HG03196 (cell line): ENCODE results near the gene CDIP1.

Source experiments
- ATAC-seq: cut with Tn5 transposase; IDR thresholded peaks from one replicate; pipeline ENCODE4 v1.9.1; 2021; ENCODE audit not compliant: unreplicated experiment

The CDIP1 gene

DNA sequence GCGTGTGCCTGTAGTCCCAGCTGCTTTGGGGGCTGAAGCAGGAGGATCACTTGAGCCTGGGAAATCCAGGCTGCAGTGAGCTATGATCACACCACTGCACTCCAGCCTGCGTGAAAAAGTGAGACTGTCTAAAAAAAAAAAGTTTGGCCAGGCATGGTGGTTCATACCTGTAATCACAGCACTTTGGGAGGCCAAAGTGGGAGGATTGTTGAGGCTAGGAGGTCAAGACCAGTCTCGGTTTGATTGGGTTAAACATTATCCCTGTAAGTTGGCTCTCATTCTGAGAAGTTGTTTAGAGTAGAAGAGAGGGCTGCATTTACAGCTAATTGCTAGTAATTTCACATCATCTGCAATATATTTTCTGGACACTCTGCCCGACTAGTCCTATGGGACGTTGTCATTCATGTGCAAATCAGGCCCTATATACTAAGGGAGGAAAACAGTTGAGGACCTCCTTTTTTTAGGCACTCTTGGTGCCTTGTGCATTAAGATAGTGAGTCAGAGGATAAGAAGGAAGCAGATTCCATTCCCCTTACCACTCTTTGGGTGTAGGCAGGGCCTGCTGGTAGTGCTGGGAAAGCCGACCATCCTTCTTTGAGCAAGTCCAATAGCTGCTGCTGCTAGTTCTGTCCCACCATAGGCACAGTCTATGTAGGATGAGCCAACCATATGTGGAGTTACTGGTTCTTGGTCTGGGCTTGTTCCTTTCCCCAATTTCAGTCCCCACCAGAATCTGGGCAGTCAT, 43.7 kb downstream of the CDIP1 start:
- ATAC-seq = no peak

DNA sequence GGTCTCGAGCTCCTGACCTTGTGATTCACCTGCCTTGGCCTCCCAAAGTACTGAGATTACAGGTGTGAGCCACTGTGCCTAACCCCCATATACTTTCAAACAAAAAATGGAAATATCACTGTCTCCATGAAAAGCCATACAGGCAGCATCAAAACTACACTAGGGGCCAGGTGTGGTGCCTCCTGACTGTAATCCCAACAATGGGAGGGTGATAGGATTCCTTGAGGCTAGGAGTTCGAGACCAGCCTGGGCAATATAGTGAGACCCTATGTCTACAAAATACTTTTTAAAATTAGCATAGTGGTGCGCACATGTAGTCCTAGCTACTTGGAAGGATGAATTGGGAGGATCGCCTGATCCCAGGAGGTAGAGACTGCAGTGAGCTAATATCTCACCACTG, 46.7 kb downstream of the CDIP1 start:
- ATAC-seq = no peak

DNA sequence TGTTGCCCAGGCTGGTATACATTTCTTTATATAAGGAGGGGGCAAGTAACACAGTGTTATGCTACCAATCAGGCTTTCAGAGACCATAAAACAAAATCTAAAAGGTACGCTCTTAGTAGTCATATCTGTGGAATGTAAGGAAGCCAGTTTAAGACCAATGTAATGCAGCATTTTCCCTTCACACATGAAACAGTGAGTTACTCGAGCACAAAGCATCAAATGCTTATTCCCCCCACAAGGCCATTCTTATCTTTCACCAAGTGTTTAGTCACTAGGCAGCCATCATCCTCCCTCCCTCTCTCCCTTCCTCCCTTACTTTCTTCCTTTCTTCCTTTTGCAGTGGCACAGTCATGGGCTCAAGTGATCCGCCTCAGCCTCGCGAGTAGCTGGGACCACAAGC, 49.5 kb downstream of the CDIP1 start:
- ATAC-seq = no peak

DNA sequence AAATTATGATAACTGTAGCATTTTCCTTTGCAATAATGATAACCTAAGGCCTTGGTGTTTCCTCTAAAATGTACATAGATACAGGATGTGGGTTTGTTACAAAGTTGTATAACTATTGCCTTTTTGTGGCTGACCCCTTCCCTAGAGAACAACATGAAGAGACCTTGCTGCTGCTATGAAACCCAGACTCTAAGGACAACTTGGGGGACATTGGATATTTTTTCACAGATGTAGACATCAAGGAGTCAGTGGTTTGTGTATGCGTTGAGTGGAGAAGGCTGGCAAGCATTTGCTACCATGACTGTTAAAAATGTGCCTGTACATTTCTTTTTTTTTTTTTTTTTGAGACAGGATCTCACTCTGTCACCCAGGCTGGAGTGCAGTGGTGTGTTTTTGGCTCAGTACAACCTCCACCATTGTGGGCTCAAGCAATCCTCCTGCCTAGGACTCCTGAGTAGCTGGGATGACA, 50.0 kb downstream of the CDIP1 start:
- ATAC-seq = no peak

DNA sequence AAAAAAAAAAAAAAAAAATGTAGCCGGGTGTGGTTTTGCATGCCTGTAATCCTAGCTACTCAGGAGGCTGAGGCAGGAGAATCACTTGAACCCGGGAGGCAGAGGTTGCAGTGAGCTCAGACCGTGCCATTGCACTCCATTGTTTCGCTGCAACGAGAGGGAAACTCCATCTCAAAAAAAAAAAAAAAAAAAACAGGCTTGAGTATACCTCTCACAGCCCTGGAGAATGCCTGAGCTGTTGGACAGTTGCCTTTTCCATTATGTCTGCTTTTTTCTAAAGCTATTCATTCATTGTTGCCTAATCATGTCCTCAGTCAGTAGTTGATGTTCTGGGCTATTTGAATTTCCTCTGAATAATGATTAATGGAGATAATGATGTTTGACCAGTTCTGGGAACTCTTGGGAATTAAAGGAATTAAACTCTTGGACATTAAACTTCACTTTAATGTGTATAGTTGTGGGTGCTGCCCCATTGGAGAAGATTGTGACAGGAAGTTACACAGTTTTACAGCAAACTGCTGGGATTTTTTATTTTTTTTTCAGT, 50.5 kb downstream of the CDIP1 start:
- no peak for ATAC-seq

DNA sequence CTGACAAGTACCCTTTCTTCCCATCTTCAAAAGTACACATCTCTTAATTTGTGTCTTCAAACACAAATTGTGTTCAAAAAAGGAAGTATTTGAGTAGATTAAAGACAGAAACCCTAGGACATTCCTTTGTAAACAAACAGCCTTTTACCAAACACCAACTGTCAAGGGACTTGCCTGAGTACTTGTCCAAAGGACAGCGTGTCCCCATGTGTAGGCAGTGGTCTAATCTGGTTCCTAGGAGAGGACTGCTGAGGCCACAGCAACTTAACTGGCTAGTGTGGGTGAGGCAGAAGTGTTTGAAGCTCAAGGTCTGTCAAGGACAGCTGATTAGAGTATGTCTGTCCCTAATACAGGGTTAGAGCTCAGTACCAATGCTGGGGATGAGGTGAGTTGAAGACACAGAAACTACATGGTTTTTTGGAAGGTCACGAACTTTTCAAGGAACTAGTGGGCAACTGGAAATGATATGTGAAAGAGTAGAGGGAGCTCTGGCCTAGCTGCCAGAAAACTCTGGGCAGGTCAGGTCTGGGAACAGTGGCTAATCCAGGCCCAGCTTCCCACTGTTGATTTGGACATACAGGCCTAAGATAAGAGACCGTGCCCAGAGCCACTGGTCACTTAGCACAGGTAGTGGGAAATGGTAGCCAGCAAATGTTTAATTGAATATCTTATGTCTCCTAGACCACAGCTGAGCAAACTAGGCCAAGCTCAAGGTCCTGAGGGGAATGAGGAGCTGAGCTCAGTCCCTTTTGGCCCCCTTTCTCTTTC, 52.3 kb downstream of the CDIP1 start:
- ATAC-seq = no peak

DNA sequence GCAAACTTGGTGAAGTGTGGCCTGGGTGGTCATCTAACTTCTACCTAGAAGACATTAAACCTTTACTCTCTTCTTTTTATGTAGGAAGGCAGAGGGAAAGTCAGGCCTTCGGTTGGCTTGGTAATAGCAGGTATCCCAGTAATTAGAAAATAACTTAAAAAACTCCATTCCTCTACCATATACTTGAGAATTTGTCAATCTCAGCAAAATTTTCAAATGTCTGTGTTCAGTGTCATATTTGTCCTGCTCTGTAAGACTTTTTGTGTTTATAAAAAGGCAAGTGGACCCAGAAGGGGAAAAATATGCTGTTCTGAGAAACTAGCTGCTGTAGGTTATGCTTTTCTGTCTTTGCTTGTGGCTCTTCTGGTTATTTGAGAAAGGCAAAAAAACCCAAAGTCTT, 56.6 kb downstream of the CDIP1 start:
- no peak for ATAC-seq

DNA sequence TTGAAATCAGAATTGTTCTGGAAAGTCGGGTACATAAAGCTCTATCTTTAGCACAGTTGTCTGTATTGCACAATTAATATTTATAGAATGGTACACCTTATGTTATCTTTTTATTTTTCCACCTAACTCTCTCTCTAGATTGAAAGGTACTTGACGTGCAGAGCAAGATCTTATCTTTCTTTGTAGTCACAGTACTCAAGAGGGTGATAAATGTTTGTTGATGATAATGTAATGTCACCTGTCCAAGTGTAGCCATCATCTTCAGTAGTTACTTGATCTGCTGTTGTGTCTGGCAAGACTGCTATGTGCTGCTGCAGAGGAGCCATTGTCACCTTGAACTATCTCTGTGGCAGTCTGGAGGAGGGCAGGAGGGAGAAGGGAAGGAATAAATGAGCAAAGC, 57.0 kb downstream of the CDIP1 start:
- ATAC-seq = no peak

DNA sequence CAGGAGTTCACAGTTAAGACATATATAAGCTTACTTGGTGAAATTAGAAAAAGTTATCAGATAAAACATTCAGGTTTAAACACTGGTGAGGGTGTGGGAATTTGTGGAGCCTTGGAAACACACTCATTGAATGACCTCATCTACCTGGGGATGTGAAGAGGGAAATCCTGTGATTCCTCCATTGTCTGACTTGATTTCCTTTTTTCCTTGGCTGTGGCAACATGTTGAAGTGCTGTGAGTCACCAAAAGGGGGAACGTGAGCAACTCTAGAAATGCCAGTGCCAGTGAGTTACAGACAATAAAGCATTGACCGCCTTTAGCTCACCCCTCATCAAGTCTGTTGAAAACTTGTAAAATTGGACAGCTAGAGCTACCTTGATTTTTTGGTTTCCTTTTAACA, 60.6 kb downstream of the CDIP1 start:
- ATAC-seq = no peak

DNA sequence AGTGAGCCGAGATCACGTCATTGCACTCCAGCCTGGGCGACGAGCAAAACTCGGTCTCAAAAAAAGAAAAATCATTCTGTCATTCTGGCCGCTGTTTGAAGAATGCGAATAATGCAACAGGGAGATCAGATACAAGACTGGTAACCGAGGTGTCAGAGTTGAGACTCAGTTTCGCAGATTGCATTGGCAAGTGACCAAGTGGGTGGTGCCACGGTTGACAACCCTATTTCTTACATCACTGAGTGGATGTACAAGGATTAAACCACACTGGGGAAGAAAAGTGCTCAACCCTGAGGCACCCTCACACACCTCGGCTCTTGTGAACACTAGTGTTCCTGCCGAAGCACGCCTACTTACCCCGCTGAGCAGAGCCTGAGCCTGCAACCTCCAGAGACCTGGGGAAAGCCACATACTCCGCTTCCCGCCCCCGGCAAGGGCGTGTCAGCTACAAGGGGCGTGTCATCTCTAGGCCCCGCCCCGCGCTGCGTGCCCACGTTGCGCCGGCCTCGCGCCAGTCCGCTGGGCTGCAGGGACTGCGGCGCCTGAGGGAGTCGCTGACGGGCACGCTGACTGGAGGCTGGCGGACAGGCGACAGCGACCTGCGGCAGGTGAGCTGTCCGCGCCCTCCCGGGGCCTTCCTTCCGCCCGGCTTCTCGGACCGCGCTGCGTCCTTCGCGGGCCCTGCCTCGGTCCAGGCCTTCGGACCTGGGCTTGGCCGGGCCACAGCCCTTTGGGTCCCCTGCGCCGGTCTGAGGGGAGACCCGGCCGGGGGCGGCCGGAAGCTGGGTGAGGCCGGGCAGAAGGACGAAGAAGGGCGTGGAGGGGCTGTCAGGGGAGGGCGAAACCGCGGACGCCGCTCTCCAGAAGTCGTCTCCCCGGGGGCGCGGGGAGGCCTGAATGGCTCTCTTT, 62.4 kb downstream of the CDIP1 start, which contains the start of gene HMOX2:
TSS of gene HMOX2 (plus strand) at position 519 of the 909 bp plus-strand sequence. CDS start 29,127 bp downstream, outside the sequence.
- peak; percentile 81 for ATAC-seq

DNA sequence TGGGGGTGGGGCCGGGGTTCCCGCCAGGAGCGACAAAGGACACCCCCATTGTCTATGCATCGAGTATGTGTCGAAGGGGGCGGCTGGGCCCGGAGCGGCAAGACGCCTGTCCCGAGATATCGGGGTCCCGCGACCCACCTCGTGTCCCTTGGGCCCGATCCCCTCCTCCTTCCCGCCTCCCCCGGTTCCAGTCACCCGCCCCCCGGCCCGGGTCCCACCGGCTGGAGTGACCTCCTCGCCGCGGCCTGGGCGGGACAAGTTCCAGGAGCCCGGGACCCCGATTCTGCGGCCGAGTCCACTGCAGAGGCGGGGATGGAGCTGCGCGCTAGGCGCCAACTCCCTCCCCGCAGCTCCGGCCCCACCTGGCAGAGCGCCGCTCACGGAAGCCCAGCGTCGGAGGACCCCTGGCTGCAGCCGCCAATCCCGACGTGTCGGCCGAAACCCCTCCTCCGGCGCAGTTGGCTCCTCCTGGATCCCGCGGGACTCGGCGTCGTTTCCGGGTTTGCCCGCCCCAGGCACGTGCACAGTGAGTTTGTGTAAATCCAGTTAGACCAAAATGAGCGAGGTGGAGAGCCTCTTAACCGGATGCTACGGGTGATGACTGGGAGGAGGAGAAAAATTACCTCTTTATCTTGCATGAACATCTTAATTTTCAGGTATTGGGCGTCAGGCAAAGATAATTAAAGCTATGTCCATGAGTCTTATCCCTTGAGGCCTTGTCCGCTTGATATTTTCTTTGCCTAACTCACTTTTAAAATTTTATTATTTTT, 64.2 kb downstream of the CDIP1 start, which contains the start of gene NMRAL1:
TSS of gene NMRAL1 (minus strand) at position 434 of the 770 bp plus-strand sequence. CDS start 493 bp downstream, outside the sequence.
- ATAC-seq = peak; percentile 51

DNA sequence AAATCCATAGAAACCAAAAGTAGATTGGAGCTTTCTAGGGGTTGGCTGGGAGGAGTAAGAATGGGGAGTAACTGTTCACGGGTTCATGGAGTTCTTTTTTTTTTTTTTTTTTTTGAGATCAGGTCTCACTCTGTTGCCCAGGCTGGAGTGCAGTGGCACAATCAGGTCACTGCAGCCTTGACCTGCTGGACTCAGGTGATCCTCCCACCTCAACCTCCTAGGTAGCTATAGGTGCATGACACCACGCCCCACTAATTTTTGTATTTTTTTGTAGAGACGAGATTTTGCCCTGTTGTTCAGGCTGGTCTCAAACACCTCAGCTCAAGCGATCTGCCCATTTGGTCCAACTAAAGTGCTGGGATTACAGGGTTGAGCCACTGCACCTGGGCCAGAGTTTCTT, 65.7 kb downstream of the CDIP1 start:
- no peak for ATAC-seq

DNA sequence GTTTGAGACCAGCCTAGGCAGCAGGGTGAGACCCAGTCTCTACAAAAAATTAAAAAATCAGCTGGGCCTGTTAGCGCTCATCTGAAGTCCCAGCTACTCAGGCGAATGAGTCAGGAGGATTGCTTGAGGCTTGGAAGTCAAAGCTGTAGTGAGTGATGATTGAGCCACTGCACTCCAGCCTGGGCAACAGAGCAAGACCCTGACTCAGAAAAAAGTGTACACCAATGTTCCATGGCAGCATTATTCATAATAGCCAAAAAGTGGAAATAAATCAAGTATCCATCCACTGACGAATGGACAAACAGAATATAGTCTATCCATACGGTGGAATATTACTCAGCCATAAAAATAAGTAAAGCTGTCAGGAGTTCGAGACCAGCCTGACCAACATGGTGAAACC, 66.7 kb downstream of the CDIP1 start:
- ATAC-seq = no peak

DNA sequence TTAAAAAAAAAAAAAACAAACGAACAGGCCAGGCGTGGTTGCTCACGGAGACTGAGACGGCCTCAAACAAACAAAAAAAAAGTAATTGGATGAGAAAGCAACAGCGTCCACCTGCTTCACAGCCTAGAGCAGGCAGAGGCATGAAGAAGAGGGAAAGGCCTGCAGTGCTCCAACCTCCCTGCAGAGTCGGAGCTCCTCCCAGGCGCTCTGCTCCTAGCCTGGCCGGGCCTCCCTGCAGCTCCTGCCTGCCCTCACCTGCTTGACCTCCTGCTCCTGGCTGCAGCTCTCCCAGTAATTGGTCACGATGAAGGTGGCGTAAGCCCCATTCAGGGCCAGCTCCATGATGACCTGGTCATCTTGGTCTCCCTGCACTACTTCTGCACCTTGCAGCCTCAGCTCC, 69.6 kb downstream of the CDIP1 start:
- no peak for ATAC-seq

DNA sequence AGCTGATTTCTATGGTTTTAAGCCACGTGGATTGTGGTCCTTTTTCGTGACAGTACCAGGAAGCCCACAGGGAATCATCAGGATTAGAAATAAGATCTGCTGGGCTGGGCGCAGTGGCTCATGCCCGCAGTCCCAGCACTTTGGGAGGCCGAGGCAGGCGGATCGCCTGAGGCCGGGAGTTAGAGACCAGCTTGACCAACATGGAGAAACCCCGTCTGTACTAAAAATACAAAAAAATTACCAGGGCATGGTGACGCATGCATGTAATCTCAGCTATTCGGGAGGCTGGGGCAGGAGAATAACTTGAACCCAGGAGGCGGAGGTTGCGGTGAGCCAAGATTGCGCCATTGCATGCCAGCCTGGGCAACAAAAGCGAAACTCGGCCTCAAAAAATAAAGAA, 70.7 kb downstream of the CDIP1 start:
- no peak for ATAC-seq

DNA sequence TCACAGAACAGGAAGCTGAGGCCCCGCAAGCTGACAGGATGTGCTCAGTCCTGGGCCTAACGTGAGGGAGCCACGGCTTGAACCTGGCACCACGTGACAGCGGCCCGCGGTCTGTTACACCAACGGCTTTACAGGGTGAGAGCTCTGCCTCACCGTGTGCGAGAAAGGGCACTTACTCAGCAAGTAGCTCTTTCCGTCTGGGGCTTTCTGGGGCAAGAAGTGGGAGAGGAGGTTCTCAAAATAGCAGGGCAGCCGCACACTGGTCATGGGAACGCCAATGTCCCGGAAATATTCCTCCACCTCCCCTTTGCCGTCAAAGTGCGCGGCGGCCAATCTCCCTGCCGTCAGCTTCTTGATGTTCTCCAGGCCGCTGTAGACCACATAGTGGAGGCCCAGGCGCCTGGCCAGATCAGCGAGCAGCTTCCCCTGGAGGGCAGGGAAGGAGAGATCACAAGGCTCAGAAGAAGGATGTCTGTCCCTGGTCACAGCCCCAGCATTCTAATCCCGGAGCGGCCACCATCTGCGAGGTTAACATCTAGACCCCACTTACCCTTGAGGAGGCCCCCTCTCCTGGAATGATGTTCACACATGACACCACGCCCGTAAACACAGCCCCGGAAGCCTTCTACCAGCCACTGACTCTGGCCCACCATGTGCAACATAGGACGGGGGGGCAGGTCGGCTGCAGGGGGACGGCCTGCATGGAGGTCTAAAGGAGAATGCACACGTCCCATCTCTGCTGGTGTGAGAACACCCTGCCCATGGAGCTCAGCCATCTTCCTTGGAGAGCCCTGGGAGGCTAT, 72.4 kb downstream of the CDIP1 start:
- no peak for ATAC-seq

DNA sequence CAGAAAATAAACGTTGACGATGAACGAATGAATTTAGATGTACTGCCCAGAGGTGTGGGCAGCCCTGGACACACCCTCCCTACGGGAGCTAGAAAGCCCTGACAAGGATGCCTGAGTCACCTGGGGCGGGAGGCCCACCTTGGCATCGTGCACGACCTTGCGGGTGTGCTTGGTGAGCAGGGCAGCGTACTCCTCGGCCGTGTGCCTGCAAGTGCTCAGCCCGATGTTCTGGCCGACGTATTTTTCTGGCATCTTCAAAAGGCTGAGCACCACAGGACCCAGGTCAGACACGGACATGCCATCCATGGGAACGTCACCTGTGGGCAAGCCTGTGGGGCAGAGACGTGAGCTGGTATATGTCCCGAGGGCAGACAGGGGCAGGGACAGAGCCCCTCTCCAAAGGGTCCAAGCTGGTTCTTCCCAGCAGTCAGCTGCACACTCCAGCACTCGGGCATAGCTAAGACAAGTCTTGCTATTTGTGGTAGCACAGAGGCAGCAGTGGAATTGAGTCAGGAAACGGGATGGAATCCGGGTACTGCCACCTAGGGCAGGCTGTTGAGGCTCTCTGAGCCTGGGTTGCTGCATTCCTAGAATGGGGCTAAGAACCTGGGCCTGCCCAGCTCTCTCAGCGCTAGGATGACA, 74.9 kb downstream of the CDIP1 start:
- ATAC-seq = no peak

DNA sequence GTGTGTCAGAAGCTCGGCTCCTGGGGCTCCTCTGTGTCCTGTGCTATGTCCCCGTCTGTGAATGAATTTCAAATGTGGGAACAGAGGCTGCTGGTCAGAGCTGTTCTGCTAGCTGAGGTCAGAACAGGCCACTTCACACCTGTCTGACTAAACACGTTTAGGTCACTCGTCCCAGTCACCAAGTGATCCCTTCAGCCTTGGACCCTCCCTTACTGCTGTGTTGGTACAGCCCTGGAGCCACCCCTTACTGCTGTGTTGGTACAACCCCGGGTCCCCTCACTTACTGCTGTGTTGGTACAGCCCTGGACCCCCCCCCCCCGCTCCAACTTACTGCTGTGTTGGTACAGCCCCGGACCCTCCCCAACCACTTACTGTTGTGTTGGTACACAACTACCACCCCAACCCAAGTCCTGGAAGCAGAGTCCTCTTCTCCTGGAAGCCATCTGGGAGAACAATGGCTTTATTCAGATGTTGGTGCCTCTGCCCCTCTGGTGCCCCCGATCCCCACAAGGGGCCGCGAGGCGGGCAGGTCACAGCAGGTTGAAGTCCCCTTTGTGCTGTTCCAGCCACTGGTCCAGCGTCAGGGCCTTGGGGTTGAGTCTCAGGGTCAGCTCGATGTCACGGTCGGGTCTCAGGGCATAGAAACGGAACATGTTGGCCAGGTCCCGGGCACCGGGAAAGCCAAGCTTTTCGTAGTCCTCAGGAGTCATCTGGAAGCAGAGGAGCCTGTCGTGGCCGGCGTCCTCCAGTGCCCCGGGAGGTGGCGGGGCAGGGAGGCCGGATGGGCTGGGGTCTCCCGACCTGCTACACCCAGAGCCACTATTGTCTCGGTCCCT, 77.1 kb downstream of the CDIP1 start:
- no peak for ATAC-seq
